DMS 273 (cell line): ENCODE data around the gene ST7.
A peak's percentile ranks its signal among the peaks of the same experiment; 100 is the strongest.

Experiments used
- DNase-seq: peaks from one replicate; lab custom pipeline; 2025; ENCODE audit not compliant: unreplicated experiment; lab: John Stamatoyannopoulos, UW

ST7 gene

GRCh38 chr7:117123311-117123926, 170.1 kb downstream of the ST7 start:
- DNase-seq, result no peak

DNA sequence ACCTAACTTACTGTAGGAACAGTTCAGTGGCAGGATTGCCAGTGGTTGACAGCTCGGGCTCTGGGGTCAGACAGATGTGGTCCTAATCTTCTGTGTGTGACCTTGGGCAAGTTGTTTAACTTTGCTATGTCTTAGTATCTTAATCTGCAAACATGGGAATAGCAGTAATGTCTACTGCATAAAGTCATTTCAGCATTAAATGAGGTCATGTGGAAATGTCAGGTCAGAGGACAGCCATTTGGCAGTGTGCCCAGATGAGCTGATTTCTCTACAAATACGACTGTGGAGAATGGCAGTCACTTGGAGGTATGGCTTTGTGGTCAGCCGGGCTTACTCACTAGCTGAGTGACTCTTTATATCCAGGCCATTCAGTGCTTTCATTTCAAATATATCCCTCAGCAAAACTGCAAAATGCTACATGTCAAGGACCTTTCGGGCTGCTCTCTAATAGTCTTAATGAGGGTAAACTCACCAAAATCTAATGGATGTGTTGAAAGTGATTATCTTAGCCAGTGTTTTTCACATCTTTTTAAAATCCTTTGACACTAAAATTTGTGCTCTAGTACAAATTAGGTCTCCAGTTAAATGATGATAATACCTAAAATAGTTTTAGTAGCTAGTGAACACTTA, 171.4 kb downstream of the ST7 start:
- DNase-seq, result peak; percentile 72

DNA sequence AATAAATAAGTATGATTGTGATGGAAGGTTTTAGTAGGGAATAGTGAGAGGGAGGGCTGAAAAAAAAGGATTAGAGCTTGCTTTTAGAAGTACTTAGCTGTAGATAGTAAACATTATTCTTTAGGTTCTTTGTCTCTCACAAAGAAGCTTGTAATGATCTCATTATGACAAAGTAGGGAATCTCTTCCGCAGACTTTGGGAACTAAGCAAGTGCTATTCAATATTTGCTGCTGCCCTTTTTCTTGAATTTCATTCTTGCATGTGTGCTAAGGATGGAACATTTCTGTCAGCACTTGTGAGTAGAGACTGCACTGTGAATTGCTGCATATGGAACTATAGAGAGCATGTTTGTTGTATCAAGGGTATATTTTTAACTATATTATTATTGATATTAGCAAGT, 173.4 kb downstream of the ST7 start:
- no peak for DNase-seq

DNA sequence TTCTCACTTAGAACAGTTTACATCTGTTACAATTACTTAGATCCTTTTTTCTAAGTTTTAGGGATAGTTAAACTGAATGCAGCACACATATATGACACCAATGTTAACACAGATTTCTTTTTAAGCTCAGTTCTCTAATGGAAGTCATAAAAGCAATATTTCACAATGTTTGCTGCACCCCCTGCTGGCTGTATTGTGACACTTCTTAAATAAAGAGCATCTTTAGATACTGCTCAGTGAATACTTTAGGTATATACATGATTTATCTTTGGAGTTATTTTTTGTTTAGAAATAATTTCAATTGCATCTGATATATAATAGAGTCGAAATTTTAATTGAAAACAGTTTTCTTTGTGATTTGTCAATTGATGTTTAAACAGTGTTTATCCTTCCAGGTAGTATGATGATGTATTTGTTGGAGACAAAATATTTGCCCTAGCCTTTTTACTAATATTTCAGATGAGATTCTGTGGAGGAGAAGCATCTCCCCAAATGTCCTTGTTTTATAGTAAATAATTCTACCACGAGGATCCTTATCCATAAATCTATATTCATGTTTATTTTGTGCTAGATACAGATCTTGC, 174.4 kb downstream of the ST7 start:
- DNase-seq, result peak; percentile 89

GRCh38 chr7:117129521-117129955, 176.2 kb downstream of the ST7 start:
- no peak for DNase-seq

GRCh38 chr7:117130262-117130661, 177.0 kb downstream of the ST7 start:
- DNase-seq, result no peak

DNA sequence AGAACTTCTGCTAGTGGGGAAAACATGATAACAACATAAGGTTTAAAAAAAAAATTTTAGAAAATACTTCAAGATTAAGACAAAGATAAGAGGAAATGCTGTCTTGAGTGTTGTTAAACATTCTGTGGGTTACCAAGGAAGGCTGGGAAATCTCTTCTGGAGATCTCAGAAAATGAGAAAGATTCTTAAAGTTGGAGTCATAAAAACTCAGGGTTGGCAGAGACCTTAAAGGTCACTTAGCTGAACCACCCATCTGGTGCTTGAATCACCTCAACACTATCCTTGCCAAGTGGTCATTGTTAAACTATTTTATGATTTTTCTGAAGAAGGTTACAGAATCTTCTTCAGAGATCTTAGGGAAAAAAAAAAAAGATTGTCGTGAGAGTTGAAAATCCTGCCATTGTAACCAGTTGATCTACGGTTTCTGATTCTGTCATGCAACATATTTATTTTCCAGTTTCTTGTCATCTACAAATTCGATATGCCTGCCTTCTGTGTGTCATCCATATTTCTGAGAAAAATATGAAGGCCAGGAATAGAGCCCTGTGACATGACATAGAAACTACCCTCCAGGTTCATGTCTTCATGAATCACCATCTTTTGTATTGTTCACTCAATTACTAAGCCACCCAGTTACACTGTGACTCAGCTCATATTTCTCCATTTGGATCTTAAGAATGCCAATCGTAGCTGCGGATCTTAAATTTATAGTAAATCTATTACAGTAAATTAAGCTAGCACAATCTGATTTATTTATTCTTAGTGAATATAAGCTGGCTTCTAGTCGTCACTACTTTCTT, 179.2 kb downstream of the ST7 start:
- no peak for DNase-seq

GRCh38 chr7:117133125-117133524, 179.8 kb downstream of the ST7 start:
- no peak for DNase-seq

DNA sequence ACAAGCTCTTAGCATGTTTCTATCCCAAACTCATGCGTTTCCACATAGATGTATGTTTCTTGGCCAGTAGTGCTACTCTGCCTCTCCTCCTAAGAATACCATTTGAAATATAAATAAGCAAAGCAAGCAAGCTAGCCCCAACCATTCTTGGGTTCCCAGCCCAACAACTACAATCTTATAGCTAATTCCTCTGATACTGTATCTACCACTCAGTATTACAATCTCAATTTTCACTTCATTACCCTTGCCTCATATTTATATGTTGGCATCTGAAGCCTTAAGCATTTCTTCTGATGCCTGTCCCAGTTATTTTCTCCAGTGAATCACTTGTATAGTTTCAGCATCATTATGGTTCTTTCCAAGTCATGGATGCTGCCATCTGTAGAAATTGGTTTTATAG, 181.1 kb downstream of the ST7 start:
- DNase-seq, result no peak

DNA sequence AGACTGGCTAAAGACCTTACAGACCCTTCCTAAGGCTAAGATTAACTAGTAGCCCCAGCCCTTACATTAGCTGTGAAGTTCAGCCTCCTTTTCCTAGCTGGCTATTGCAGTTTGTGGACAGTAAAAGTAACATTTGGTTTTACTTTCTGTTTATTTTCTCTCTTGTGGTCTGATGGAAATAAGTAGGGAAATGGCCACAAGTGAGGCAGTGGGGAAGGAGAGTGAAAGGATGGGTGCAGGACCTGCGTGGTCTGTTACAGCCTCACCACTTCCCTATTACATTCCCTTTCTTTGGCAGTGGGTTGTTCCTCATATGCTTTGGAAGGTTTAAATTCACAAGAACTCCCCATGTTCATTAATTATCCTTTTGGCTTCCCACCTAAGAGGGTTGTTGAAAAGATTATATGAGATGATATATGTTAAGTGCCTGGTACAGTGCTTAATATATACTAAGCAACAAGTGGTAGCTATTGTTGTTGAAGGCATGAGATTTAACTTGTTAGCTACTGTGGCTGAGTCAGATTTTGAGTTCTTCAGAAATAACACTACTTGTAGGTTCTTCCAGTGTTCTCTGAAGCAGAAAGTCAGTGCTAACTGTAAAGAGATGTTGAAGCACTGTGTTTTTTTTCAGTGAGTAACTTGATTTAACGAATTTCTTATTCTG, 181.7 kb downstream of the ST7 start:
- DNase-seq, result no peak

GRCh38 chr7:117135553-117135891, 182.2 kb downstream of the ST7 start:
- DNase-seq, result no peak

DNA sequence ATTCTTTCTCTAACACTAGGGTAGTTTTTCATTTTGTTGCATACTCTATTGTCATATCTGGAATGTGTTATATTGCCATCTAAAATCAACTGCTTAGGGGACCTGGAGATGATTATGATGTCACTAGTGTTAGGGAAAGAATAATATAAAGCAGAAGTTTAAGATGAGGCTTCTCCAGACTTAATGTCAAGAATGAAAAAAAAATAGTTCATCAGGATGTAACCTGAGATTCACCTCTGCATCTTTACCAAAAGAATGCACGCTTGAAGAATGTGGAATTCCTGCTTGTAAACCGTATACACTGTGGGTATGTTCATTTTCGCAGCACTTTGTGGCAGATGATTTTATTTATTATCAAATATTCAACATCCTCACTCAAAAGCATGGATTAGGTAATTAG, 184.6 kb downstream of the ST7 start:
- DNase-seq, result no peak

- no peak for DNase-seq
These were observed 185.2 kb downstream of the ST7 start for GRCh38 chr7:117138495-117138894.

DNA sequence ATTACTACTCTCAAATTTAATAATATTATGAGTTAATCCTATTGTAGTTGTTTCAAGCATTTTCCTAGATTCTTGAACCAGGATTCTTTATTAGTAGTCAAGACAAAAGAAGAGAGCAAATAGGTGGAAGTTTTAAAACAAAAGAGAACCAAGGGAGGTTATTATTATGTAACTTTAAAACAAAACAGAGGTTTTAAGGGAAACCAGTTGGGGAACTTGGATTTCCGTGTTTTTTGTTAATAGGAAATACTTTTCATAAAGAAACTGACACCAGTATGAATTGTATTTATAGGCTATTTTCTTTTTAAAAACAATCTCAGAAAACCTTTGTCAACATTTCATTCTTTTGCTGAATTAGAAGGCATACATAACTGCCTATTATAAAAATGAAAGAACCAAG, 185.7 kb downstream of the ST7 start:
- DNase-seq, result no peak

GRCh38 chr7:117139397-117139984, 186.2 kb downstream of the ST7 start:
- no peak for DNase-seq

- no peak for DNase-seq
These were observed 187.6 kb downstream of the ST7 start for GRCh38 chr7:117140921-117141320.

DNA sequence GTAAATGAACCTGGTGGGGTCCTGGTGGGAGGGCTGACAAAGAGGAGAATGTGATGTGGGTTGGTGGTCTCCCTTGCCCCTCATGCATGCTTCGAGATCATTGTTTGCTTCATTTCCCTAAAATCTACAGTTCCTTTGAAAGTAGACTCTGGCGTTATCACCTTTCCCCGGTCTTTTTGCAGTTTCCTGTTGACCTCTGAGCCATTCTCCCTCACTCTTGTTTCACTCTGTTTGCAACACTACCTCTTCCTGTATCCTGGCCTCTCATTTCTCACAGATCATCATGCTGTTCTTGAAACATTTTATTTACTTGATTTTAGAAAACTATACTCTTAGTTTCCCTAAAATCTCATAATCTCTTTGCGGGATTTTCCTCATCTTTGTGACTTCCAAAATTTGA, 189.8 kb downstream of the ST7 start:
- DNase-seq, result no peak

- no peak for DNase-seq
These were observed 190.3 kb downstream of the ST7 start for GRCh38 chr7:117143580-117143979.

DNA sequence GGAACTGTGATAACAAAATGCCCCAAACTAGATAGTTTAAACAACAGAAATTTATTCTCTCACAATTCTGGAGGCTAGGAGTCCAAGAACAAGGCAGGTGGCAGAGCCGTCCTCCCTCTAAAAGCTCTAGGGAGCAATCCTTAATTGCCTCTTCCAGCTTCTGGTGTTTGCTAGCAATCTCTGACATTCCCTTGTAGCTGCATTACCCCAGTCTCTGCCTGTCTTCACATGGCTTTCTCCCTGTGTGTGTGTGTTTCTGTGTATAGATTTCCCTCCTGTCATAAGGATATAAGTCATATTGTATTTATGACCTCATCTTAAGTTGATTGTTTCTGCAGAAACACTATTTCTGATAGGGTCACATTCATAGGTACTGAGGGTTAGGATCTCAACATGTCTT, 192.0 kb downstream of the ST7 start:
- DNase-seq, result peak; percentile 24

DNA sequence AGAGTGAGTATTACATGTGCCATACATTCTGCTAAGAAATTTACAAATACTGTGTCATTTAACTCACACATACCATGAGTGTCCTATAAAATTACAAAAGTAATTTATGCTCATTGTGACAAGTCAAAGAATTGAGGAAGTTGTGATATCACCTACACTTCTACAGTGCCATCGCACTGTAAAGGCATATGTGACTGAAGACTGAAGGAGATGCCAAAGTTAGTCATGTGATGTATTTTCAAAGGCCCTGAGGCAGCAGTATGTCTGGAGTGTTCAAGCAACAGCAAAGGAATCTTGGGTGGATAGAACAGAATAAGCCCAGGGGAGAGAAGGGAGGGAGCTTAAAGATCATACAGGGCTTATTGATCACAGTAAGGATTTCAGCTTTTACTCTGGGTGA, 192.8 kb downstream of the ST7 start:
- no peak for DNase-seq

DNA sequence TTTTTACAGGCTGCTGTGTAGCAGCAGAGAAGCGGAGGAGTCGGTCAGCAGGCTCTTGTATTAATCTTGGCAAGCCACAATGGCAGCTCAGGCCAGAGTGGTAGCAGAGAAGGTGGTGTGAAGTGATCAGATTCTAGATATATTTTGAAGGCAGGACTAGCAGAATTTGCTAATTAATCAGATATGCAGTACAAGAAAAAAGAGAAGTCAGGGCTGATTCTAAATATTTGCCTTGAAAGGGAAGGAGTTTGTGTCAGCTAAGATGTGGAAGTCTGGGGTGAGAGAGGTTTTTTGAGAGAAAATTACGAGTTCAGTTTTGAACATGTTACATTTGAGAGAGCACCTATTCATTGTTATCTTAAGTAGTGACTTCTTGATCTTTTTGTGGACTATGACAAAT, 193.2 kb downstream of the ST7 start:
- no peak for DNase-seq
